DOHH2 (cell line): Measurements from ENCODE around the gene HSF2BP.

ENCODE experiments used
- H3F3A ChIP-seq: fragments of 200-600 bp; sonication (generic), shearing (Covaris generic); 2 replicates; pipeline ENCODE4 v1.6.0; 2016; ENCODE audit warnings: antibody characterized with exemption, mild to moderate bottlenecking; ENCODE audit not compliant: control insufficient read depth, insufficient read depth
- H3K27ac ChIP-seq: fragments of 200-600 bp; sonication (generic); 2 replicates; pipeline ENCODE4 v1.5.1; 2014; ENCODE audit warnings: low read depth, mild to moderate bottlenecking, low read length, moderate library complexity
- H3K27me3 ChIP-seq: fragments of 200-600 bp; sonication (generic); 2 replicates; pipeline ENCODE4 v1.6.1; 2014; ENCODE audit warnings: mild to moderate bottlenecking, low read length, mixed read lengths; ENCODE audit not compliant: control insufficient read depth
- H3K36me3 ChIP-seq: fragments of 200-600 bp; sonication (generic); 2 replicates; pipeline ENCODE4 v1.6.1; 2014; ENCODE audit warnings: mild to moderate bottlenecking, low read length, moderate library complexity, mixed read lengths; ENCODE audit not compliant: control insufficient read depth
- H3K4me1 ChIP-seq: fragments of 200-600 bp; sonication (generic); 2 replicates; pipeline ENCODE4 v1.6.1; 2014; ENCODE audit warnings: mild to moderate bottlenecking, low read length, mixed read lengths; ENCODE audit not compliant: control insufficient read depth
- H3K4me2 ChIP-seq: fragments of 200-600 bp; sonication (generic); 2 replicates; pipeline ENCODE4 v1.6.0; 2014; ENCODE audit warnings: mild to moderate bottlenecking, low read length, moderate library complexity
- H3K4me3 ChIP-seq: fragments of 200-600 bp; sonication (generic); 2 replicates; pipeline ENCODE4 v1.5.1; 2014; ENCODE audit warnings: mild to moderate bottlenecking, low read length, mixed read lengths
- H3K79me2 ChIP-seq: fragments of 200-600 bp; sonication (generic); 2 replicates; pipeline ENCODE4 v1.6.1; 2014; ENCODE audit warnings: mild to moderate bottlenecking, low read length, mixed read lengths; ENCODE audit not compliant: control insufficient read depth
- H3K9me2 ChIP-seq: fragments of 200-600 bp; sonication (generic); replicated peaks from 2 replicates; pipeline ENCODE4 v1.6.1; 2014; ENCODE audit warnings: mild to moderate bottlenecking, low read length, mixed read lengths; ENCODE audit not compliant: control insufficient read depth
- H3K9me3 ChIP-seq: fragments of 200-600 bp; sonication (generic); 2 replicates; pipeline ENCODE4 v1.6.1; 2014; ENCODE audit warnings: antibody characterized with exemption, low read length, mixed read lengths; ENCODE audit not compliant: control insufficient read depth, insufficient read depth
- H4K20me1 ChIP-seq: fragments of 200-600 bp; sonication (generic); 2 replicates; pipeline ENCODE4 v1.6.0; 2014; ENCODE audit warnings: low read depth, mild to moderate bottlenecking, antibody characterized with exemption, low read length, moderate library complexity; ENCODE audit not compliant: control insufficient read depth, insufficient read depth
- EZH2phosphoT487 ChIP-seq: fragments of 200-600 bp; sonication (generic); IDR thresholded peaks from 2 replicates; pipeline ENCODE4 v1.6.1; 2017; ENCODE audit warnings: borderline replicate concordance, mild to moderate bottlenecking, antibody characterized with exemption, low read length, moderate library complexity, mixed read lengths
- TF ChIP-seq, protein P1 (sequence below): fragments of 200-600 bp; sonication (generic); IDR thresholded peaks from one replicate; pipeline ENCODE4 v1.5.1; 2014; ENCODE audit warnings: antibody characterized with exemption, mild to moderate bottlenecking, low read depth, low read length; ENCODE audit not compliant: poor library complexity, severe bottlenecking

HSF2BP gene

DNA sequence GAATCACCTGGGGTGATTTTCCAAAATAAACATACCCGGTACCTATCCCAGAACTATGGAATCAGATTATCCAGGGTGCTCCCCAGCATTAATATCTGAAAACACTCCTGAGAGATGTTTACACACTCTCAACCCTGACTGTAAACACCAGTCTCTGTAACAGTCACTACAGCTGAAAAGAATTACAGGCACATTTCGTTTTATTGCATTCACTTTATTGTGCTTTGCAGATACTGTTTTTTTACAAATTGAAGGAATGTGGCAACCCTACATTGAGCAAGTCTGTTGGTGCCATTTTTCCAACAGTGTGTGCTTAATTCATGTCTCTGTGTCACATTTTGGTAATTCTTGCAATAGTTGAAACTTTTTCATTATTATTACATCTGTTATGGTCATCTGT is 31.8 kb downstream of the HSF2BP start:
- TF ChIP-seq EZH2phosphoT487 = no peak
- TF ChIP-seq, protein P1, sequence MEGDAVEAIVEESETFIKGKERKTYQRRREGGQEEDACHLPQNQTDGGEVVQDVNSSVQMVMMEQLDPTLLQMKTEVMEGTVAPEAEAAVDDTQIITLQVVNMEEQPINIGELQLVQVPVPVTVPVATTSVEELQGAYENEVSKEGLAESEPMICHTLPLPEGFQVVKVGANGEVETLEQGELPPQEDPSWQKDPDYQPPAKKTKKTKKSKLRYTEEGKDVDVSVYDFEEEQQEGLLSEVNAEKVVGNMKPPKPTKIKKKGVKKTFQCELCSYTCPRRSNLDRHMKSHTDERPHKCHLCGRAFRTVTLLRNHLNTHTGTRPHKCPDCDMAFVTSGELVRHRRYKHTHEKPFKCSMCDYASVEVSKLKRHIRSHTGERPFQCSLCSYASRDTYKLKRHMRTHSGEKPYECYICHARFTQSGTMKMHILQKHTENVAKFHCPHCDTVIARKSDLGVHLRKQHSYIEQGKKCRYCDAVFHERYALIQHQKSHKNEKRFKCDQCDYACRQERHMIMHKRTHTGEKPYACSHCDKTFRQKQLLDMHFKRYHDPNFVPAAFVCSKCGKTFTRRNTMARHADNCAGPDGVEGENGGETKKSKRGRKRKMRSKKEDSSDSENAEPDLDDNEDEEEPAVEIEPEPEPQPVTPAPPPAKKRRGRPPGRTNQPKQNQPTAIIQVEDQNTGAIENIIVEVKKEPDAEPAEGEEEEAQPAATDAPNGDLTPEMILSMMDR = no peak
- H3K4me1 ChIP-seq = no peaks in the 10 kb centered on the region
- H3K4me3 ChIP-seq = no peak overlapping the region
- H3K27me3 ChIP-seq = peaks cover 2% of the 10 kb centered on the region; the same call in 1 of the 2 replicates
- H4K20me1 ChIP-seq = no peaks in the 10 kb centered on the region
- H3K36me3 ChIP-seq = no peaks in the 10 kb centered on the region
- H3K4me2 ChIP-seq = no peak overlapping the region
- no peak overlapping the region for H3K27ac ChIP-seq
- H3K79me2 ChIP-seq = no peaks in the 10 kb centered on the region
- no peaks in the 10 kb centered on the region for H3F3A ChIP-seq
- no peaks in the 10 kb centered on the region for H3K9me3 ChIP-seq
- no peaks in the 10 kb centered on the region for H3K9me2 ChIP-seq

DNA sequence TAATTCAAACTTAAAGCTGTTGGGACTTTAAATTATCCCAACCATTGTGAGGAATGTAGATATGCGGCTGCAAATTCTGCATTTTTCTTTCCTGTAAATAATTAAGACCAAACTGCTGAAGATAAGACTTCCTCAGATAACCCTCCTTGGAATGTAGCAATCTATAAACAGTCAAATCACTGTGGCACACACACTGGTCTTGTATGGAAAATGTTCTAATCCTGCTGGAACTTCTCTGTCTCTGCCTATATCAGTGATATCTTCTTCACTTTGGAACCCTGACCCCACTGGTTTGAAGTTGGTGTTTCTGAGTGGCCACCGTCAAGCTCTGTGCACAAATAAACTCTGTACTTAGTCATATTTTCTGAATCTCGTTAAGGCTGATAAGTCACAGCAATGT is 32.9 kb downstream of the HSF2BP start:
- TF ChIP-seq EZH2phosphoT487 = no peak
- TF ChIP-seq, protein P1 = no peak

DNA sequence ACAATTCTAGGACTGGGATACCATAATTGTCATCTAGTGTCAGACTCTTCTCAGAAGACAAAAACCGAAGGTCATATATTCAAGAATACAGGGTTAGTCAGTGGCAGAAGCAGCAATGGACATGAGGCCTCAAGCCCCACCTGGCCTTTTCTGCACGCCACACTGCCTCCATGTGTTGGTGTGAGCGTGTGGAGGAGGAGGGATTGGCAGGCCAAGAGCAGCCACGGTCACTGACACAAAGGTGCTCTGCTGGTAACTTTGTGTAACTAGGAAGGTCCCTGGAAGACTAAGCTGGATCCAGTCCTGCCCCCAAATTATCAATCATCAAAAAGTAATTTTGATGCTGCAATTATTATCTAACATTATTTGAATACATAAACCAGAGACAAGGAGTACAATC is 34.9 kb downstream of the HSF2BP start:
- H3K4me3 ChIP-seq = no peak overlapping the region
- no peaks in the 10 kb centered on the region for H3K9me3 ChIP-seq
- H3K27ac ChIP-seq = no peak overlapping the region
- H3K9me2 ChIP-seq = no peaks in the 10 kb centered on the region
- no peak overlapping the region for H3K4me2 ChIP-seq
- H3K36me3 ChIP-seq = no peaks in the 10 kb centered on the region
- peaks cover 16% of the 10 kb centered on the region for H3K4me1 ChIP-seq
- peaks cover 2% of the 10 kb centered on the region; the same call in 1 of the 2 replicates for H3K27me3 ChIP-seq
- no peak for TF ChIP-seq EZH2phosphoT487
- TF ChIP-seq, protein P1 = no peak
- H4K20me1 ChIP-seq = no peaks in the 10 kb centered on the region
- no peaks in the 10 kb centered on the region for H3F3A ChIP-seq
- no peaks in the 10 kb centered on the region for H3K79me2 ChIP-seq

More for the DNA sequence above, 32.9 kb downstream of the HSF2BP start:
- Histone ChIP-seq H3K4me1 (peaks cover 9% of the 10 kb centered on the region), H3K27me3 (peaks cover 2% of the 10 kb centered on the region; the same call in 1 of the 2 replicates), H3K9me2 (no peaks in the 10 kb centered on the region), H3K36me3 (no peaks in the 10 kb centered on the region), H3F3A (no peaks in the 10 kb centered on the region), H3K27ac (no peak overlapping the region), H4K20me1 (no peaks in the 10 kb centered on the region), H3K9me3 (no peaks in the 10 kb centered on the region), H3K4me3 (no peak overlapping the region), H3K79me2 (no peaks in the 10 kb centered on the region), H3K4me2 (no peak overlapping the region)

DNA sequence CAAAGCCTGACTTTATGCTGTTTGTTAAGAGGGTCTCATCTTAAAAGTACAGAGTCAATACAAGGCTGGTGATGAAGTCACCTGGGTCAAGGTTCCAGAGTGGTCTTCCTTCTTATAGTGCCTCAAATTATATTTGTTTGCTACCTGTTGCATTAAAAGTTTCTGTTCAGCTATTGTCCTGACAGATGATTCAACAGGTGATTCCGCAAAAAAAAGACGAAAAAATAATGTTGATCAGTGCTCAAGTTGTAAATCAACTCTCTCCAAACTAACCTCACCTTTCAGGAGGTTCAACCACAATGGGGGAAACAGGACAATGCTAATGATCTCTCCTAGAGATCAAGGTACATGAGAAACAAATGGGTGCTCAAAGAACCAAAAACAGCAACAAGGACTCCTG is 35.7 kb downstream of the HSF2BP start:
- no peaks in the 10 kb centered on the region for H3K36me3 ChIP-seq
- no peaks in the 10 kb centered on the region for H4K20me1 ChIP-seq
- no peak for TF ChIP-seq EZH2phosphoT487
- TF ChIP-seq, protein P1 = no peak
- H3K27me3 ChIP-seq = peaks cover 2% of the 10 kb centered on the region; the same call in 1 of the 2 replicates
- H3K79me2 ChIP-seq = no peaks in the 10 kb centered on the region
- H3F3A ChIP-seq = no peaks in the 10 kb centered on the region
- no peak overlapping the region for H3K27ac ChIP-seq
- peaks cover 16% of the 10 kb centered on the region for H3K4me1 ChIP-seq
- no peak overlapping the region for H3K4me3 ChIP-seq
- H3K9me3 ChIP-seq = no peaks in the 10 kb centered on the region
- no peak overlapping the region for H3K4me2 ChIP-seq
- no peaks in the 10 kb centered on the region for H3K9me2 ChIP-seq
